ENCODE data around the gene SEPTIN8.

The SEPTIN8 gene

GRCh38 chr5:132764671-132765238 lies 12.3 kb downstream of the SEPTIN8 start:
- no peaks in the 10 kb centered on the region for H3K79me2 ChIP-seq (ENCODE audit: insufficient read depth, low read depth)
- no peaks in the 10 kb centered on the region for H3K4me1 ChIP-seq (ENCODE audit: low read depth, poor library complexity, severe bottlenecking)
- H2AFZ ChIP-seq (ENCODE audit: low read depth) = no peak overlapping the region
- H4K20me1 ChIP-seq (ENCODE audit: insufficient read depth) = no peaks in the 10 kb centered on the region
- no peak overlapping the region for H3K9ac ChIP-seq
- no peaks in the 10 kb centered on the region for H3K36me3 ChIP-seq (ENCODE audit: insufficient read depth)
- no peak overlapping the region for H3K27ac ChIP-seq
- H3K4me2 ChIP-seq = no peak overlapping the region
- no peaks in the 10 kb centered on the region for H3K27me3 ChIP-seq (ENCODE audit: insufficient read depth, low read depth)
- no peak overlapping the region for H3K4me3 ChIP-seq (IDR thresholded peaks at IDR 0.05; ENCODE audit: insufficient read depth, low read depth, low read length)
- no peak for TF ChIP-seq CTCF (conservative IDR thresholded peaks at IDR 0.05; ENCODE audit: low read depth, low read length)

GRCh38 chr5:132764051-132764450 lies 13.0 kb downstream of the SEPTIN8 start:
- no peaks in the 10 kb centered on the region for H4K20me1 ChIP-seq (ENCODE audit: insufficient read depth)
- no peak overlapping the region for H3K9ac ChIP-seq
- no peak overlapping the region for H2AFZ ChIP-seq (ENCODE audit: low read depth)
- no peak overlapping the region for H3K27ac ChIP-seq
- no peaks in the 10 kb centered on the region for H3K36me3 ChIP-seq (ENCODE audit: insufficient read depth)
- H3K4me2 ChIP-seq = no peak overlapping the region
- H3K4me1 ChIP-seq (ENCODE audit: low read depth, poor library complexity, severe bottlenecking) = no peaks in the 10 kb centered on the region
- TF ChIP-seq CTCF (conservative IDR thresholded peaks at IDR 0.05; ENCODE audit: low read depth, low read length) = no peak
- H3K4me3 ChIP-seq (IDR thresholded peaks at IDR 0.05; ENCODE audit: insufficient read depth, low read depth, low read length) = no peak overlapping the region
- H3K27me3 ChIP-seq (ENCODE audit: insufficient read depth, low read depth) = no peaks in the 10 kb centered on the region
- H3K79me2 ChIP-seq (ENCODE audit: insufficient read depth, low read depth) = no peaks in the 10 kb centered on the region

GRCh38 chr5:132763181-132764036 lies 13.6 kb downstream of the SEPTIN8 start:
- Histone ChIP-seq H3K4me1 (ENCODE audit: low read depth, poor library complexity, severe bottlenecking) (no peaks in the 10 kb centered on the region), H4K20me1 (ENCODE audit: insufficient read depth) (no peaks in the 10 kb centered on the region), H3K27ac (no peak overlapping the region), H3K4me2 (no peak overlapping the region), H3K79me2 (ENCODE audit: insufficient read depth, low read depth) (no peaks in the 10 kb centered on the region), H3K9ac (no peak overlapping the region), H3K27me3 (ENCODE audit: insufficient read depth, low read depth) (no peaks in the 10 kb centered on the region), H2AFZ (ENCODE audit: low read depth) (no peak overlapping the region), H3K4me3 (IDR thresholded peaks at IDR 0.05; ENCODE audit: insufficient read depth, low read depth, low read length) (no peak overlapping the region), H3K36me3 (ENCODE audit: insufficient read depth) (no peaks in the 10 kb centered on the region)
- no peak for TF ChIP-seq CTCF (conservative IDR thresholded peaks at IDR 0.05; ENCODE audit: low read depth, low read length)

- Histone ChIP-seq H3K27me3 (ENCODE audit: insufficient read depth, low read depth) (no peaks in the 10 kb centered on the region), H3K36me3 (ENCODE audit: insufficient read depth) (no peaks in the 10 kb centered on the region), H3K4me2 (no peak overlapping the region), H3K27ac (no peak overlapping the region), H3K4me3 (IDR thresholded peaks at IDR 0.05; ENCODE audit: insufficient read depth, low read depth, low read length) (no peak overlapping the region), H3K79me2 (ENCODE audit: insufficient read depth, low read depth) (no peaks in the 10 kb centered on the region), H2AFZ (ENCODE audit: low read depth) (no peak overlapping the region), H3K4me1 (ENCODE audit: low read depth, poor library complexity, severe bottlenecking) (no peaks in the 10 kb centered on the region), H4K20me1 (ENCODE audit: insufficient read depth) (no peaks in the 10 kb centered on the region), H3K9ac (no peak overlapping the region)
- no peak for TF ChIP-seq CTCF (conservative IDR thresholded peaks at IDR 0.05; ENCODE audit: low read depth, low read length)
Measured at GRCh38 chr5:132762246-132763000, 14.6 kb downstream of the SEPTIN8 start.
